Sigmoid colon (tissue), 4 donors: ENCODE data around the gene WWC2.

ENCODE experiments used
- EP300 ChIP-seq, 4 donors: sonication (generic); formaldehyde crosslinking; IDR thresholded peaks; one replicate each; pipeline ENCODE4 v1.6.1; 2017; ENCODE audit warnings: antibody characterized with exemption in 4 of 4
- POLR2A ChIP-seq, 2 donors: fragments of 450-650 bp; IDR thresholded peaks; one replicate each; pipeline ENCODE4 v1.6.1; 2016; ENCODE audit warnings: antibody characterized with exemption in 2 of 2, mild to moderate bottlenecking in 2 of 2, moderate library complexity in 2 of 2
- TF ChIP-seq, protein P1 (sequence below), 4 experiments: fragments of 450-650 bp in 3 of 4; fragments of 200-600 bp in 1 of 4; IDR thresholded peaks; one replicate each; pipeline ENCODE4 v1.5.1; 2016 to 2019; ENCODE audit warnings: antibody characterized with exemption in 4 of 4, mild to moderate bottlenecking in 3 of 4, moderate library complexity in 2 of 4

GRCh38 chr4:183284965-183285364 is 185.9 kb downstream of the WWC2 start:
- no peak for TF ChIP-seq EP300 (IDR thresholded peaks at IDR 0.05)
- TF ChIP-seq POLR2A (IDR thresholded peaks at IDR 0.05) = no peak
- TF ChIP-seq, protein P1, sequence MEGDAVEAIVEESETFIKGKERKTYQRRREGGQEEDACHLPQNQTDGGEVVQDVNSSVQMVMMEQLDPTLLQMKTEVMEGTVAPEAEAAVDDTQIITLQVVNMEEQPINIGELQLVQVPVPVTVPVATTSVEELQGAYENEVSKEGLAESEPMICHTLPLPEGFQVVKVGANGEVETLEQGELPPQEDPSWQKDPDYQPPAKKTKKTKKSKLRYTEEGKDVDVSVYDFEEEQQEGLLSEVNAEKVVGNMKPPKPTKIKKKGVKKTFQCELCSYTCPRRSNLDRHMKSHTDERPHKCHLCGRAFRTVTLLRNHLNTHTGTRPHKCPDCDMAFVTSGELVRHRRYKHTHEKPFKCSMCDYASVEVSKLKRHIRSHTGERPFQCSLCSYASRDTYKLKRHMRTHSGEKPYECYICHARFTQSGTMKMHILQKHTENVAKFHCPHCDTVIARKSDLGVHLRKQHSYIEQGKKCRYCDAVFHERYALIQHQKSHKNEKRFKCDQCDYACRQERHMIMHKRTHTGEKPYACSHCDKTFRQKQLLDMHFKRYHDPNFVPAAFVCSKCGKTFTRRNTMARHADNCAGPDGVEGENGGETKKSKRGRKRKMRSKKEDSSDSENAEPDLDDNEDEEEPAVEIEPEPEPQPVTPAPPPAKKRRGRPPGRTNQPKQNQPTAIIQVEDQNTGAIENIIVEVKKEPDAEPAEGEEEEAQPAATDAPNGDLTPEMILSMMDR (IDR thresholded peaks at IDR 0.05) = no peak
